ENCODE measurements around the gene SULT1C4.

Gene SULT1C4

DNA sequence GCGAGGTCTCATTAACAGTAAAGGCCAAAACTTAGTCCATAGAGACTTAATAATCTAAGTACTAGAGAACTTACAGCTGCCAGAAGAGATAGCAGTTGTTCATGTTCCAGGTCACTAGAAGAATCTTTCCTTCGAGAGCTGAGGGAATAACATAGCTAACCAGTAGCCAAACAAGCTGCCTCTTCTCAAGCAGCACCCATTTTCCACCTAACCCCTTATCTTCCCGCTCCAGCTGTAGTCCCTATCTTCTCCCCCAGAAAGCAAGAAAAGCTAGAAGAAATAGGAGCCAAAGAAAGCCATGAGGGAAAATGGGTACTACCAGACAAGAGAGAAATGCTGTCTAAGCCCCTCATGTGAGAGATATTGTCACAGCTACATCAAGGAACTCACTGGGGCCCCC lies 24.0 kb downstream of the SULT1C4 start:
- CTCF ChIA-PET, result no interaction called here
- POLR2A ChIA-PET, result no interaction called here
- no peak overlapping the region for H3K4me3 ChIP-seq (ENCODE audit: low read depth, low read length)

DNA sequence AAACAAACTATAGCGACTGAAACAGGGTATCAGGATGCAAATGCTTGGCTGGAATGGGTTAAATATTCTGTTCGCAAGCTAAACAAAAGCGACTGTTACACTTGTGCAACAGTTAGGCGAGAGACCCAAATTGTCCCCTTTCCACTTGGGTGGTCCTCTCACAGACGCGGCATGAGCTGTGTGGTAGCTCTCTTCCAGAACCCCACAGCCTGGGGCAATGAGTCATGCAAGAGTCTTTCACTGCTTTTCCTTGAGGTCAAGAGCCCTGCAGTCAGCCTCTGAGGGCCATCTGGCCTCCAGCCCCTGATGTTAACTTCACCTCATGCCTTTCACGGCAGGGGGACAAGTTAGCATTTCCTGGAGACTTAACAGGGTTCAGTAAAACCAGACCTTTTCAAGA lies 25.7 kb downstream of the SULT1C4 start:
- POLR2A ChIA-PET, result no interaction called here
- CTCF ChIA-PET, result interaction anchor here (0.6 to 1.1 kb wide), 3 partner anchors 8 to 25 kb away, joined by 3 to 5 read pairs (median 3); no protein-coding TSS in a partner anchor

More for the DNA sequence above, 24.0 kb downstream of the SULT1C4 start:
- TF ChIP-seq, protein P1, sequence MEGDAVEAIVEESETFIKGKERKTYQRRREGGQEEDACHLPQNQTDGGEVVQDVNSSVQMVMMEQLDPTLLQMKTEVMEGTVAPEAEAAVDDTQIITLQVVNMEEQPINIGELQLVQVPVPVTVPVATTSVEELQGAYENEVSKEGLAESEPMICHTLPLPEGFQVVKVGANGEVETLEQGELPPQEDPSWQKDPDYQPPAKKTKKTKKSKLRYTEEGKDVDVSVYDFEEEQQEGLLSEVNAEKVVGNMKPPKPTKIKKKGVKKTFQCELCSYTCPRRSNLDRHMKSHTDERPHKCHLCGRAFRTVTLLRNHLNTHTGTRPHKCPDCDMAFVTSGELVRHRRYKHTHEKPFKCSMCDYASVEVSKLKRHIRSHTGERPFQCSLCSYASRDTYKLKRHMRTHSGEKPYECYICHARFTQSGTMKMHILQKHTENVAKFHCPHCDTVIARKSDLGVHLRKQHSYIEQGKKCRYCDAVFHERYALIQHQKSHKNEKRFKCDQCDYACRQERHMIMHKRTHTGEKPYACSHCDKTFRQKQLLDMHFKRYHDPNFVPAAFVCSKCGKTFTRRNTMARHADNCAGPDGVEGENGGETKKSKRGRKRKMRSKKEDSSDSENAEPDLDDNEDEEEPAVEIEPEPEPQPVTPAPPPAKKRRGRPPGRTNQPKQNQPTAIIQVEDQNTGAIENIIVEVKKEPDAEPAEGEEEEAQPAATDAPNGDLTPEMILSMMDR (IDR thresholded peaks at IDR 0.05; ENCODE audit: insufficient read depth, low read length, missing control alignments), result no peak
- no peak for DNase-seq (ENCODE audit: low read depth, low spot score)

DNA sequence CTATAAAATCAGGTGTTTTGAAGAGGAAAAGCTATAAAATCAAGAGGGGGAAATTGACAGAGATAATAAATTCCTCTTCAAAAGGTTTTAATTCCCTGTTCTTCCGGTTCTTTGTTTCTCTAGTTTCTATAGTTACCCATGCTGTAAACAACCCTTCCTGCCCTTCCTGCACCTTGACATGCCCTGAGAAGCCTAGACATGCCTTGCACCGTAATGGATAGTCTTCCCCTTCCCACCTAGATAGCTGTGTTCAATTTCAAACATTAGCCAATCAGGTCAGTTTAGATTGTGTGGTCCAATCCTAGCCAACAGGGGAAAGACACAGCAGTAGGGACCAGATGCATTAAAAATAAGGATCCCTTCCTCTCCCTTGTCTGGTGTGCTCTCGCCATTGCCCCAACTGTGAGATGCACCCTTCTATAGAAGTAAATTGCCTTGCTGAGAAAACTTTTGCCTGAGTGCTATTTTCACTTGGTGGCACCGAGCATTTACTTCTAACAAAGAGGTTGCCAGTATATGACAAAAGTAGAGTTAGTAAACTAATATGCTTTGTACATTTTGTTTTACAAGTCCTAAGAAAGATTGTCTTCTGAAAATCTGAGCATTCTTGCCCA lies 27.1 kb downstream of the SULT1C4 start:
- no peak for DNase-seq (ENCODE audit: low read depth, low spot score)
- CTCF ChIA-PET, result no interaction called here
- TF ChIP-seq, protein P1 (IDR thresholded peaks at IDR 0.05; ENCODE audit: insufficient read depth, low read length, missing control alignments), result no peak
- no peak overlapping the region for H3K4me3 ChIP-seq (ENCODE audit: low read depth, low read length)
- POLR2A ChIA-PET, result no interaction called here

More for the DNA sequence above, 25.7 kb downstream of the SULT1C4 start:
- H3K4me3 ChIP-seq (ENCODE audit: low read depth, low read length), result no peak overlapping the region
- TF ChIP-seq, protein P1 (IDR thresholded peaks at IDR 0.05; ENCODE audit: insufficient read depth, low read length, missing control alignments), result no peak
- peak; percentile 12 for DNase-seq (ENCODE audit: low read depth, low spot score)

DNA sequence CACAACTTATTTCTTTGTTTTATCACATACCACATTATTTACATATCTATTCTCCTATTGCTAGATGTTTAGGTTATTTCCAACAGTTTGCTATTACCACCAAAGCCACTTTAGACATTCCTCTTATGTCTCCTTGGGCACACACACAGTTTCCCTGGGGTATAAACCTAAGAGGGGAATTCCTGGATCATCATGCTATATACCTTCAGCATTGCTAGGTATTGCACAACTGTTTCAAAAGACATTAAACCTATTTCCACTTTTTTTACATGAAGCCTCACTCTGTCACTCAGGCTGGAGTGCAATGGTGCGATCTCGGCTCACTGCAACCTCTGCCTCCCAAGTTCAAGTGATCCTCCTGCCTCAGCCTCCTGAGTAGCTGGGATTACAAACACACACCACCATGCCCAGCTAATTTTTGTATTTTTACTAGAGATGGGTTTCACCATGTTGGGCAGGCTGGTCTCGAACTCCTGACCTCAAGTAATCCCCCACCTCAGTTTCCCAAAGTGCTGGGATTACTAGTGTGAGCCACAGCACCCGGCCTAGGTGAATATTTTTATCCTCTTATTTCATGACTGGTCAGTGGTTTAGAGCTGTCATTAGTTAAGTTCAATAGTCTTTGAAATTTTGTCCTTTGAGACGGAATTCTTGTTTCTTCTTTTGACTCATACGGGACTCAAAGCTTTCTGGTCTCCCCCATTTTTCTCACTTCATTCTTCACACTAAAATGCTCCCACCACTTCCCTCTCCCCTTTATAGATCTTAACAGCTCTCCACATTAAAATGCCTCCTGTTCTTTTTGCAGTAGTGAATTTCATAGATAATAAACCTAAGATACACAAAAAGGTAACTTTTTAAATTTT lies 30.3 kb downstream of the SULT1C4 start:
- POLR2A ChIA-PET, result no interaction called here
- DNase-seq (ENCODE audit: low read depth, low spot score), result peak; percentile 14
- TF ChIP-seq, protein P1 (IDR thresholded peaks at IDR 0.05; ENCODE audit: insufficient read depth, low read length, missing control alignments), result no peak
- CTCF ChIA-PET, result interaction anchor here (0.8 to 0.9 kb wide), 2 partner anchors 12 to 229 kb away, joined by 3 read pairs; no protein-coding TSS in a partner anchor
- H3K4me3 ChIP-seq (ENCODE audit: low read depth, low read length), result no peak overlapping the region

DNA sequence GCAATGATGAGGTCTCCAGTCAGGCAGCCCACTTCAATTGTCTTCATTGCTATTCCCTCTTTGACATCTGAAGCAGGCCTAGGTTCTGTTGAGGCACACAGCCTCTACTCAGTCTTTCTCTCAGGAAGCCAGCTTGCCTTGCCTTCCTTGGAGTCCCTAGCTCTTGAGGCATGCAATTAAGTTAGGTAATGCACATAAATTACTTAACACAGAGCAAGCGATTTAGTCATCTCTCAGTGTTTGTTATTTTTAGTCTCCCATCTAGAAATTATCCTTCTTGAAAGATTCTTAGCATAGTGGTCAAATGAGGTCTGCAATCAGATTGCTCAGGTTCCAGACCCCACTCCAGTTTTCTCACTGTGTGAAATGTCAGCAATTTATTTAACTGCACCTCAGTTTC lies 32.0 kb downstream of the SULT1C4 start:
- CTCF ChIA-PET, result interaction anchor here (1.3 kb wide), 1 partner anchor 36 kb away, joined by 3 read pairs; no protein-coding TSS in a partner anchor
- H3K4me3 ChIP-seq (ENCODE audit: low read depth, low read length), result no peak overlapping the region
- TF ChIP-seq, protein P1 (IDR thresholded peaks at IDR 0.05; ENCODE audit: insufficient read depth, low read length, missing control alignments), result no peak
- POLR2A ChIA-PET, result interaction anchor here (1.8 kb wide), 1 partner anchor 39 kb away, joined by 7 read pairs; the partner anchor contains the start of gene GCC2
- DNase-seq (ENCODE audit: low read depth, low spot score), result peak; percentile 59

All from AG04449 (cell line).